SU-DHL-6 (cell line): Measurements from ENCODE around the gene TNFRSF11A.

Experiments
- H2AFZ ChIP-seq: fragments of 200-600 bp; sonication (generic); 2 replicates; pipeline ENCODE4 v1.6.1; 2014; ENCODE audit warnings: low read depth, mild to moderate bottlenecking, moderate library complexity, mixed read lengths, antibody characterized with exemption, low read length; ENCODE audit not compliant: severe bottlenecking
- H3F3A ChIP-seq: fragments of 200-600 bp; shearing (Covaris generic); 2 replicates; pipeline ENCODE4 v1.6.0; 2016; ENCODE audit warnings: antibody characterized with exemption, mild to moderate bottlenecking; ENCODE audit not compliant: insufficient read depth
- H3K27ac ChIP-seq: fragments of 200-600 bp; sonication (generic); 2 replicates; pipeline ENCODE4 v1.5.1; 2016; ENCODE audit warnings: low read depth, mild to moderate bottlenecking, low read length, moderate library complexity, mixed read lengths
- H3K27me3 ChIP-seq: fragments of 200-600 bp; sonication (generic), shearing (Covaris generic); 2 replicates; pipeline ENCODE4 v1.6.0; 2014; ENCODE audit warnings: mild to moderate bottlenecking, low read length
- H3K36me3 ChIP-seq: fragments of 200-600 bp; sonication (generic); 2 replicates; pipeline ENCODE4 v1.6.1; 2014; ENCODE audit warnings: mild to moderate bottlenecking, low read length, mixed read lengths
- H3K4me2 ChIP-seq: fragments of 300-600, 200-600 bp; shearing (Covaris generic), sonication (generic); 2 replicates; pipeline ENCODE4 v1.6.0; 2014; ENCODE audit warnings: low read length, low read depth, mild to moderate bottlenecking; ENCODE audit not compliant: poor library complexity, severe bottlenecking
- H3K4me3 ChIP-seq: fragments of 200-600 bp; sonication (generic); 2 replicates; pipeline ENCODE4 v1.5.1; 2014; ENCODE audit warnings: antibody characterized with exemption, low read length, mild to moderate bottlenecking, mixed read lengths; ENCODE audit not compliant: insufficient read depth, poor library complexity, severe bottlenecking
- H3K79me2 ChIP-seq: fragments of 200-600 bp; sonication (generic); 2 replicates; pipeline ENCODE4 v1.6.1; 2014; ENCODE audit warnings: mild to moderate bottlenecking, low read length, moderate library complexity; ENCODE audit not compliant: insufficient read depth
- H3K9ac ChIP-seq: fragments of 200-600 bp; sonication (generic); 2 replicates; pipeline ENCODE4 v1.7.0; 2014; ENCODE audit warnings: mild to moderate bottlenecking, low read length
- H3K9me2 ChIP-seq: fragments of 200-600 bp; sonication (generic); replicated peaks from 2 replicates; pipeline ENCODE4 v1.6.1; 2014; ENCODE audit warnings: low read length; ENCODE audit not compliant: insufficient read depth
- H3K9me3 ChIP-seq: fragments of 200-600 bp; sonication (generic); 2 replicates; pipeline ENCODE4 v1.6.1; 2014; ENCODE audit warnings: low read length, mixed read lengths; ENCODE audit not compliant: insufficient read depth
- H4K20me1 ChIP-seq: fragments of 200-600 bp; sonication (generic); 2 replicates; pipeline ENCODE4 v1.6.1; 2014; ENCODE audit warnings: low read depth, mild to moderate bottlenecking, antibody characterized with exemption, low read length, moderate library complexity, mixed read lengths
- EZH2phosphoT487 ChIP-seq: fragments of 200-600 bp; sonication (generic), shearing (Covaris generic); conservative IDR thresholded peaks from 2 replicates; pipeline ENCODE4 v1.6.1; 2018; ENCODE audit warnings: mild to moderate bottlenecking, antibody characterized with exemption, low read length, moderate library complexity, mixed read lengths
- TF ChIP-seq, protein P1 (sequence below): fragments of 200-600 bp; sonication (generic); IDR thresholded peaks from one replicate; pipeline ENCODE4 v1.5.1; 2017; ENCODE audit warnings: antibody characterized with exemption, mild to moderate bottlenecking, low read length, moderate library complexity; ENCODE audit not compliant: insufficient read depth, poor library complexity, severe bottlenecking

TNFRSF11A gene

GRCh38 chr18:62280058-62280457 lies 45.1 kb upstream of the TNFRSF11A start:
- no peak overlapping the region for H3K4me2 ChIP-seq
- no peaks in the 10 kb centered on the region for H3K9me3 ChIP-seq
- H4K20me1 ChIP-seq, result no peaks in the 10 kb centered on the region
- H3F3A ChIP-seq, result no peaks in the 10 kb centered on the region
- H3K27me3 ChIP-seq, result no peaks in the 10 kb centered on the region
- H3K27ac ChIP-seq, result no peak overlapping the region
- H3K36me3 ChIP-seq, result peaks cover 69% of the 10 kb centered on the region
- TF ChIP-seq, protein P1, sequence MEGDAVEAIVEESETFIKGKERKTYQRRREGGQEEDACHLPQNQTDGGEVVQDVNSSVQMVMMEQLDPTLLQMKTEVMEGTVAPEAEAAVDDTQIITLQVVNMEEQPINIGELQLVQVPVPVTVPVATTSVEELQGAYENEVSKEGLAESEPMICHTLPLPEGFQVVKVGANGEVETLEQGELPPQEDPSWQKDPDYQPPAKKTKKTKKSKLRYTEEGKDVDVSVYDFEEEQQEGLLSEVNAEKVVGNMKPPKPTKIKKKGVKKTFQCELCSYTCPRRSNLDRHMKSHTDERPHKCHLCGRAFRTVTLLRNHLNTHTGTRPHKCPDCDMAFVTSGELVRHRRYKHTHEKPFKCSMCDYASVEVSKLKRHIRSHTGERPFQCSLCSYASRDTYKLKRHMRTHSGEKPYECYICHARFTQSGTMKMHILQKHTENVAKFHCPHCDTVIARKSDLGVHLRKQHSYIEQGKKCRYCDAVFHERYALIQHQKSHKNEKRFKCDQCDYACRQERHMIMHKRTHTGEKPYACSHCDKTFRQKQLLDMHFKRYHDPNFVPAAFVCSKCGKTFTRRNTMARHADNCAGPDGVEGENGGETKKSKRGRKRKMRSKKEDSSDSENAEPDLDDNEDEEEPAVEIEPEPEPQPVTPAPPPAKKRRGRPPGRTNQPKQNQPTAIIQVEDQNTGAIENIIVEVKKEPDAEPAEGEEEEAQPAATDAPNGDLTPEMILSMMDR, result no peak
- no peak for TF ChIP-seq EZH2phosphoT487
- no peak overlapping the region for H3K4me3 ChIP-seq
- no peak overlapping the region for H2AFZ ChIP-seq
- H3K79me2 ChIP-seq, result no peaks in the 10 kb centered on the region
- H3K9me2 ChIP-seq, result no peaks in the 10 kb centered on the region
- H3K9ac ChIP-seq, result no peak overlapping the region

GRCh38 chr18:62280786-62281185 lies 44.3 kb upstream of the TNFRSF11A start:
- H4K20me1 ChIP-seq, result no peaks in the 10 kb centered on the region
- H3K9me2 ChIP-seq, result no peaks in the 10 kb centered on the region
- no peak overlapping the region for H3K4me2 ChIP-seq
- H3K9me3 ChIP-seq, result no peaks in the 10 kb centered on the region
- no peaks in the 10 kb centered on the region for H3K27me3 ChIP-seq
- H3F3A ChIP-seq, result no peaks in the 10 kb centered on the region
- H3K27ac ChIP-seq, result no peak overlapping the region
- no peak overlapping the region for H2AFZ ChIP-seq
- TF ChIP-seq, protein P1, result no peak
- no peak for TF ChIP-seq EZH2phosphoT487
- no peak overlapping the region for H3K4me3 ChIP-seq
- H3K9ac ChIP-seq, result no peak overlapping the region
- H3K79me2 ChIP-seq, result no peaks in the 10 kb centered on the region
- H3K36me3 ChIP-seq, result peaks cover 67% of the 10 kb centered on the region

GRCh38 chr18:62281684-62282083 lies 43.4 kb upstream of the TNFRSF11A start:
- H3K27me3 ChIP-seq, result no peaks in the 10 kb centered on the region
- no peak overlapping the region for H2AFZ ChIP-seq
- H3K4me3 ChIP-seq, result no peak overlapping the region
- no peak overlapping the region for H3K27ac ChIP-seq
- H3K36me3 ChIP-seq, result peaks cover 59% of the 10 kb centered on the region
- H4K20me1 ChIP-seq, result no peaks in the 10 kb centered on the region
- H3F3A ChIP-seq, result no peaks in the 10 kb centered on the region
- TF ChIP-seq, protein P1, result no peak
- TF ChIP-seq EZH2phosphoT487, result no peak
- H3K4me2 ChIP-seq, result no peak overlapping the region
- no peaks in the 10 kb centered on the region for H3K9me3 ChIP-seq
- no peak overlapping the region for H3K9ac ChIP-seq
- no peaks in the 10 kb centered on the region for H3K79me2 ChIP-seq
- H3K9me2 ChIP-seq, result no peaks in the 10 kb centered on the region

- Histone ChIP-seq H4K20me1 (no peaks in the 10 kb centered on the region), H3K9me2 (no peaks in the 10 kb centered on the region), H3F3A (no peaks in the 10 kb centered on the region), H3K36me3 (peaks cover 59% of the 10 kb centered on the region), H3K9me3 (no peaks in the 10 kb centered on the region), H3K27ac (no peak overlapping the region), H2AFZ (no peak overlapping the region), H3K4me3 (no peak overlapping the region), H3K9ac (no peak overlapping the region), H3K4me2 (no peak overlapping the region), H3K79me2 (no peaks in the 10 kb centered on the region), H3K27me3 (no peaks in the 10 kb centered on the region)
- TF ChIP-seq, protein P1, result no peak
These were observed 42.9 kb upstream of the TNFRSF11A start for GRCh38 chr18:62282188-62282629.
